Activated T-cell treated with anti-CD3 and anti-CD28 coated beads, Interleukin-2, amount 50 U/mL, for 1 hour (primary cell): ENCODE data around the gene YBX3.

Experiments
- DNase-seq: peaks from one replicate; pipeline ENCODE4 v3.0.0-alpha.2; 2020

Gene YBX3

DNA sequence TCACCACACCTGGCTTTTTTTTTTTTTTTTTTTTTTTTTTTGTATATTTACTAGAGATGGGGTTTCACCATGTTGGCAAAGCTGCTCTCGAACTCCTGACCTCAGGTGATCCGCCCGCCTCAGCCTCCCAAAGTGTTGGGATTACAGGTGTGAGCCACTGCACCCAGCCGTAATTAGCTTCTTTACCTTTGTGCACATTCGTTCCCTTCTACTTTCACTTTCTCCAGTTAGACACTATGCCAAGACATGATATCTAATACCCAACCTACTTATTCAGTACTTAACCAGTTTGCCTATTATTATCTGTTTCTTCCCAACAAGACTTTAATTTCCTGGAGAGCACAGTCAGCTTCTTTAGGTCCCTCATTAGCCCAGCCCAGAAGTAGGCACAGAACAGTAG, 54.6 kb downstream of the YBX3 start:
- DNase-seq: no peak

DNA sequence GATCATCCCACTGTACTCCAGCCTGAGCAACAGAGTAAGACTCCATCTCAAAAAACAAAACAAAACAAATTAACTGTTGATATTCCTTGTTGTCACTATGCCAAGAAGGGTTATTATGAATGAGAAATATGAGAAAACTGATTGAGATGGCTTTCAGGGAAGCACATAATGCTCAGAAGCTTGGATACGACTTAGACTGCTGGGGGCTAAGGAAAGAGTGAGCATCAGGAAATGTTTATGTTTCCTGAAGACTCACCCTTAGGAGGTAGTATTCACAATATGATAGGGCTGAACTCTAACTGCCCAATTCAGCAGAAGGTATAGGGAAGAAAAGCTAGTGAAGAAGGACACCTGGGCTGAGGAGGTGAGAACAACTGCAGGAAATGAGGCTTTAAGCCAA, 55.5 kb downstream of the YBX3 start:
- no peak for DNase-seq

DNA sequence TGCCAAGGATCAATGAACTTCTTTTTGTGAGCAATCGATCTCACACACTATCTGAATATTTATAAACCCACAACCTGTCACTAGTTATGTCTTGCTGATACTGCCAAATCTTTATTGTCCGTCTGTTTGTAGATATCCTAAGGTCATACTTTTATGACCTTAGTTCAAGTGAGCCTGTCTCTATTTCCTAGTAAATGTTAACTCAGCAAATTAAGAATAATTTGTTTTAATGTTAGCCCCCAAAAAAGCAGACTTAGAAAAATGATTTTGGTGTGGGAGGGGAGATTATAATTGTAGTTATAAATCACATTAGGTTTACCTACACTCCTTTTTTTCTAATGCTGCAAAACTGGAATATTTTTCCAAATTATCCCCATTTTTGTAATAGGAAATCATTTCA, 58.6 kb downstream of the YBX3 start:
- DNase-seq: no peak

DNA sequence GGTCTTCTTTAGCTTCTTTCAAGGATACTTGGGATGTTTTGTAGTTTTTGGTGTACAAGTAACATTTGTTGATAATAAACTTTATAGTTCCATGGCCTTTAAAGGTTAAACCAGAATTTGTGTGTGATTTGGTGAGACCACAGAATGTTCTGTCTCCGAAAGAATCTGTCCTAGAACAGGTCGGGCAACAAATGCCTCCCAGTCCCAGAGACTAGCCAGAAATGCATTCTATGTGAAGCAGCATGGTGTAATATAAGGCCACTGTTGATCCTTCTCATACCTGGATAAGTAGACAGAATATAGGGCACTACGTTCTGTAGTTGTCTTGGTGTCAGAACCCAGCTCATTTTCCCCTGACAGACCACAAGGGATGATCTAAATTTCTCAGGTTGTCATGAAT, 59.3 kb downstream of the YBX3 start:
- no peak for DNase-seq

DNA sequence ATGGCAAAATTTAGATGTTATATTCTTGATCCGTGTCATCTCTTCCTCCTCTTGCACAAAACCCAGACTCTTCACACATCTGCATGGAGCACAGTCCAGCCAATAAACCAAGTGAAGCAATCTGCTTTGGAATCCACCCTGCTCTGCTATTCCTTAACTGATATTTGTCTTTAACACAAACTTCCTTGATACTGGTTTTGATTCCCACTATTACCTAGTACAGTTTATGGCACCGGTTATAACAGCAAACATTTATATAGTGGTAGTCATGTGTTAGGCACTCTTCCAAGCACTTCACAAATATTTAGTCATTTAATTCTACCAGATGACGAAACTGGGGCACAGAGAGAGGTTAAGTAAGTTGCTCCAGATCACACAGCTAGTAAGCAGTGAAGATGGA, 61.8 kb downstream of the YBX3 start:
- DNase-seq: no peak

DNA sequence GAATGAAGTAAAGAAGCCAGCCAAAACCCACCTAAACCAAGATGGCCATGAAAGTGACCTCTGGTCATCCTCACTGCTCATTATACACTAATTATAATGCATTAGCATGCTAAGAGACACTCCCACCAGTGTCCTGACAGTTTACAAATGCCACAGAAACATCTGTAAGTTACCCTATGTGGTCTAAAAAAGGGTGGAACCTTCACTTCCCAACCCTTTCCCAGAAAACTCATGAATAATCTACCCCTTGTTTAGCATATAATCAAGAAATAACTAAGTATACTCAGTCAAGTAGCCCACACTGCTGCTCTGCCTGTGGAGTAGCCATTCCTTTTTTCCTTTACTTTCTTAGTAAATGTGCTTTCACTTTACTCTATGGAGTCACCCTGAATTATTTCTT, 69.1 kb downstream of the YBX3 start:
- DNase-seq: no peak

DNA sequence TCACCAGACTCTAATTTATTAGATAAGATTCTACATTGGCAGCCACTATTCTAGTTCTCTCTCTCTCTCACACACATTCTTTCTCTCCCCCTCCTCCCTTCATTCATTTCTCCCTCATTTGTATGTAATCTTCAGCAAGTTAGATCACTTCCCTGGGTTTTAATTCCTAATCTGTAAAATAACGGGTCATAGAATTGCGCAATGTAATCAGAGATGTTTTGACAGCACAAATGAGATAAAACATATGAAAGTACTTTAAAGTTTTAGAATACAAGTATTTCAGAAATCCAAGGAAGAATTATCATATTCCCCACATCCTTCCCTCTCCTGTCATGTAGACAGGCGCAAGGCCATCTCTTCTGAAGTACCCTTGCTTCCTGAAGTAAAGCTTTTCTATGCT, 70.9 kb downstream of the YBX3 start:
- DNase-seq: no peak
